Kidney tubule cell (primary cell): Measurements from ENCODE around the gene LUC7L3.
"Not testable (repeated sequence)": the region's sequence is repeated elsewhere in the genome, so short reads cannot be mapped to it uniquely, and the experiment has no call there.

ENCODE experiments used
- DNase-seq: peaks from one replicate; pipeline ENCODE4 v3.0.0-alpha.2; 2018; ENCODE audit warnings: low spot score

LUC7L3 gene

DNA sequence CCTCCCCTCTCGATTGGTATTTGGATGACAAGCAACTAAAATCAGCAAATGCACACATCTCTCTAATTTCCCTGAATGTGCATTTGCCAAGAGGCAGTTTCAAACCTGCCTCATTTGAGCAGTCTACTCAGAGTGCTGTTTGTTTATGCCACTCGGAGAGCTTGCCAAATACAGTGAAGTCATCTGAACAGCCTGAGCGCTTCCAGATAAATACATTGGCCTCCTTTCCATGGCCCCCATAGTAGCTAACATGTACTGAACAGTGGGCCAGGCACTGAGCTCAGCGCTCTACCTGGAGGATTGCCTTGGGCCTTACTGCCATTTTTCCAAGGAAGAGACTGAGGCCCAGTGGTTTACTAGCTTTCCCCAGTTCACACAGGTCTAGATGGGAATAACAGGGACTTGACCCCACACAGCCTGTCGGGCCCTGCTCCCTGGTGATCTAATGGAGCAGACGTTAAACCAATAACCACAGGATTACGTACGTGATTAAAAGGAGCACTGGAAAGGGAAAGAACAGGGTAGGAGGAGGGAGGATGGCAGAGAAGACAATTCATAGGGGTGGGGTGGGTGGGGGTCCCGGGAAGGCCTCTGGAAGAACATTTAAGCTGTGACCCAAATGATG, 66.7 kb downstream of the LUC7L3 start:
- no peak for DNase-seq

DNA sequence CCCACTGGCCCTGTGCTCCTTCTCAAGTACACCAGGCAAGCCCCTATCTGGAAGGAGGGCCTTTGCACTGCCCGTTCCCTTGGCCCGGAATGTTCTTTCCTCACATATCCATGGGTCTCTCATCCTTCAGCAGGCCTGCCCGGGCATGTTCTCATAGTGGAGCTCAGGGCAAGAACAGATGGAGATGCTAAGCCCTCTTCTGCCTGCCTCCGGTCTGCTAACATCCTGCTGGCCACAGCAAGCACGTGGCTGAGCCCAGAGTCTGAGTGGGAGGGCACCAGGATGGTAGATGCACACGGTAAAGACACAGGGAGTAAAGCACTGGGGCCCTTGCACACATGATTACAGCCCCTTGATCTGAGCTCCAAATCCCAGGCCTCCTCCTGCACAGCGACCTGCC, 67.7 kb downstream of the LUC7L3 start:
- no peak for DNase-seq

DNA sequence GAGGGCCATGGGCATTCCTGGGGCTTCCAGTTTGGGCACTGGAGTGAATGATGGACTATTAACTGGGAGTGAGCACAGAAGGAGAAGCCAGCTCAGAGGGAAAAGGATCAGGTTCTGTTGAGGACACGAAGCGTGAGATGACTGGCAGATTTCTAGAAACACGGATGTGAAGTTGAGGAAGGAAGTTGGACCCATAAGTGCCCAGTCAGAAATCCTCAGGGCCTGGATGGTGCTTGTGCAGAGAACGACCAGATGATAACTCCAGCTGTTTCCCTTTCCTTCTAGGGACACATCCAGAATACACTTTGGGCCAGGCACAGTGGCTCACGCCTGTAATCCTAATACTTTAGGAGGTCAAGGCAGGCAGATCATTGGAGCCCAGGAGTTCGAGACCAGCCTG, 71.2 kb downstream of the LUC7L3 start:
- DNase-seq, result no peak

DNA sequence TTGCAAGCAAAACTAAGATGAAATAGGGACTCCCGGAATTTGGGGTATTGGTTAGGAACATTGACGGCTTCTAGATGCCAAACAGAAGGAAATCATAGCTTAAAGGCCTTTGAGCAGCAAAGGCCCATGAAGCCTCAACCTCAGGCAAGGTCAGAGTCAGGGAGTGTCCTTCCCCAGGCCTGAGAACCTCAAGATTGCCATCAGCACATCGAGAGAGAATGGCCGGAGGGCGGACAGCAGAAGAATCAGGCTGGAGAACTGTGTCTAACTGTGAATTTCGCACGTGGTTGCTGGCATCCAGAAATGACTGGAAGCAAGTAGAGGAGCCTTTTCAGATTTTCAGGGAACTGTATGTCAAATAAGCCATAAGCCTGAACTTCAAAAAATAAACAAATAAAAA, 72.7 kb downstream of the LUC7L3 start:
- DNase-seq, result no peak

DNA sequence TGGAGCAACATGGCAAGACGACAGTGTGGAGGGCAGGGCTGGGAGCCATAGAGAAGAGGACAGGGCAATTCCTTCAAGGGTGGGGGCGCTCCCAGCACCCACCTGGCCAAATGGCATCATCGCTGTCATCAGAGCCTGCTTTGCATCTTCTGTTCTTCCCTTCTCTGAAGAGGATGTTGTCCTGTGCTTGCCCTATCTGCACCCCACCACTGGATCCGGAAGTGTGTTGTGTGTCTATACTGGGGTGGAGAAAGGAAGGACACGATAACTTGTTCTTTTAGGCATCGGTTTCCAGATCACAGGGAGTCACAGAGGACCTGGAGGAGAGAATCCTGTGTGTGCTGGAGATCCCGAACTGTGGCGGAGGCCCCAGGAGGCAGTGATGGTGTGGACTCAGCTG, 73.6 kb downstream of the LUC7L3 start:
- DNase-seq, result no peak

DNA sequence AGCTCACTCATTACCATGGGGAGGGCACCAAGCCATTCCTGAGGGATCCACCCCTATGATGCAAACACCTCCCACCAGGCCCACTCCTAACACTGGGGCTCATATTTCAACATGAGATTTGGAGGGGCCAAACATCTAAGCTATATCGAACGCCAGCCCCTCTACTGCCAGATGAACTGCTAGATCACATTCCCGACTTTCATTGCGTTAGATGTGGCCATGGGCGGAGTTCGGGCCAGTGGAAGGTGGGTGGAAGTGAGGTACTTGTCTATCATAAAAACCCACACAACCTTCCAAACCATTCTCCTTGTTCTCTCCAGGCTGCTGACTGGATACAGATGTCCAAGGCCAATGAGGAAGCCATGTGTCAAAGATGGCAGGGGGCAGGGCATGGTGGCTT, 75.0 kb downstream of the LUC7L3 start:
- DNase-seq, result no peak

DNA sequence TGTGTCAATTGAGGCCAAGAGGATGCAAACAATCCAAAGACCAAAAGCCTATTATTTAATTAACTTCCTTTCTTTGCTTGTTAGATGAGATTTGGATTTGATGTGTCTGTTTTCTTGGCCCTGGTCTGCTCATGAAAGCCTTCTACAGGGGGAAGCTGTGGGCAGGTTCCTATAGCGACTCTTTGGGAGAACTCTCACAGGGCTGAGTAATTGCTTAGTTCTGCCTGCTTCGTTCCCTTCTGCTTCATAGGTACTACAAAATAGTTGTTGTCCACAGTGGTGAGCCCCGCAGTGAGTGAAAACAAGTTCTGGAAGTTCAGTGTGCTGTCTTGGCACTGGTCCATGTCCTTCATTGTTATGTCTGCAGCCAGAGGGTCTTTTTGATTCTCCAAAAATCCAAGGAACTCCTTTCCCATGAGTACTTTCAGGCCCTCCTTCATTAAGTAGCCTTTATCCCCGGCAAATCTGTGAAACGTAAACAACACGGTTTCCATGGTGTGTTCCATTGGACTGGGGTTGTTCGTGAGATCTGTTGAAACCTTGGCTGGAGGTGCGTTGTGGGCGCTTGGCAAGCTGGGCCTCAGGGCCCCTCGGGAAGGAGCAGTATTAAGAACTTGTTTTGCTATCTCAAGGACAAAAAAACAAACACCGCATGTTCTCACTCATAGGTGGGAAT, 77.9 kb downstream of the LUC7L3 start:
- no peak for DNase-seq

DNA sequence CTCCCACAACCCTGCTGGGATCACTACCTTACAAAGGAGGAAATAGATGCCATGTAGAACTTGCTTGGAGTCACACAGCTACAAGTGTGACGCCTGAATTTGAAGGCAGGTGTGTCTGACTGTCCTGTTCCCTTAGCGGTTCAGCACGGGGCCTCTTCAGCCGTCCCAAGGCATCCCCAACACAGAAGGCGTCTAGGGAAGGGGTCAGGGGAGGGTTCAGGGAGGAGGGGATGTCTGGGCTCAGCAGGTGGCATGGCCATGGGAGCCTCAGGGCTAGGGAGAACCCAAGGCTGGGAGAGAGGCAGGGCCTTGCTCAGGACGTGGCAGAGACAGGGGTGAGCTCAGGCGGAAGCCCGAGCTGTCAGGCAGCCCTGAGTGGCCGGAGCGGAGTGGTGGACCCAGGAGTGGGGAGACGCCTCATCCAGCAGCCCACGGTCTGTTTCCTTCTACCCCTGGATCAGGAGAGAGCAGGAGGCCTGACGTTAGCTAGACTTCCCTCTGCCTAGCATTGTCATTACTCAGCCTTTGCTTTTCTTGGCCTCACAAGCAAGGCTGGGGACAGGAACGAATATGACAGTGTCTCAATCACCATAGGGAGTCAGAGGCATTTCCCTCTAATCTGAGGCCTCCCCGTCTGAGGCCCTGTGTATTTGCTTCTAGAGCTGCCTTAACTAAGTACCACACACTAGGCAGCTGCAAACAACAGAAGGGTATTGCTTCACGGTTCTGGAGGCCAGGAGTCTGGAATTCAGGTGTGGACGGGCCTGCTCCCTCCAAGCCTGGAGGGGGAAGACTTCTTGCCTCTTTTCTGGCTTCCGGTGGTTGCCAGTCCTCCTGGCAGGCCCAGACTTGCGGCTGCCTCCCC, 79.3 kb downstream of the LUC7L3 start:
- DNase-seq, result no peak

DNA sequence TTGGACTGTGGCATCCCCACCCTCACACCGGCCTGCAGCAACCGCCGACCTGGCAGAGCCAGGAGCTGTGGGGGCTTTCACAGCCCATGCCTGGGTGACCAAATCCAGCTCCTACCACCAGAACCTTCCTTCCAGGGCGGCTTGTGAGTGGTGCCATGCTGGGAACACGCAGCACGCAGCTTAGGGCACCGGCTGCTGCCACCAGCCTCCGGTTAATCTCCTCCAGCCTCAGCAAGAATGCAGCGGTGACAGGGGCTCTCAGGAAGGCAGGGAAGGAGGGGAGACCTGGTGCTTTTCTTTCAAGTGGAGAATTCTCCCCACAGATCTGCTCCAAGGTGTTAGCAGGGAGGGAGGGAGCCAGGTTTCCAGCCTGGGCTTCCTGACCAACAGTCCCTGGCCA, 80.2 kb downstream of the LUC7L3 start:
- DNase-seq, result no peak

DNA sequence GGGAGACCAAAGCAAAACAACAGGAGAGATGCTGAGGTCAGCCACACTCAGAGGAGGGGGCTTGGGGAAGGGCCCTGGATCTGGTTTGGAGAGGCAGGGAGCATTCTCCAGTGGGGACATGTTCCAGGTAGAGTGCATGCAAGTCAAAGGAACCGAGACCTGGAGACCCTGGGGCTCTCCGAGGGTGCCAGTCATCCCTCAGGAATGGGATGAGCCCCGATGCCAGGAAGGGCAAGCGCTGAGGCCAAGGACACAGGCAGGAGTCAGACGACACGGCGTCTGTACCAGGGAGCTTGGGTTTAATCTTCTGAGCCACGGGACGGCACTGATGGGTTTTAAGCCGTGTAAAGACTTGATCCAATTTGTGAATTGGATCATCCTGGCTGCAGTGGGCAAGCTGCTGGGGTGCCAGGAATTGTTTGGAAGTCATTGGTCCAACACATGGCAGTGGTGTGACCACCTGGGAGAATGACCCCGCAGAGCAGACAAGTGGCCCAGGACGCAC, 80.8 kb downstream of the LUC7L3 start:
- DNase-seq, result no peak

DNA sequence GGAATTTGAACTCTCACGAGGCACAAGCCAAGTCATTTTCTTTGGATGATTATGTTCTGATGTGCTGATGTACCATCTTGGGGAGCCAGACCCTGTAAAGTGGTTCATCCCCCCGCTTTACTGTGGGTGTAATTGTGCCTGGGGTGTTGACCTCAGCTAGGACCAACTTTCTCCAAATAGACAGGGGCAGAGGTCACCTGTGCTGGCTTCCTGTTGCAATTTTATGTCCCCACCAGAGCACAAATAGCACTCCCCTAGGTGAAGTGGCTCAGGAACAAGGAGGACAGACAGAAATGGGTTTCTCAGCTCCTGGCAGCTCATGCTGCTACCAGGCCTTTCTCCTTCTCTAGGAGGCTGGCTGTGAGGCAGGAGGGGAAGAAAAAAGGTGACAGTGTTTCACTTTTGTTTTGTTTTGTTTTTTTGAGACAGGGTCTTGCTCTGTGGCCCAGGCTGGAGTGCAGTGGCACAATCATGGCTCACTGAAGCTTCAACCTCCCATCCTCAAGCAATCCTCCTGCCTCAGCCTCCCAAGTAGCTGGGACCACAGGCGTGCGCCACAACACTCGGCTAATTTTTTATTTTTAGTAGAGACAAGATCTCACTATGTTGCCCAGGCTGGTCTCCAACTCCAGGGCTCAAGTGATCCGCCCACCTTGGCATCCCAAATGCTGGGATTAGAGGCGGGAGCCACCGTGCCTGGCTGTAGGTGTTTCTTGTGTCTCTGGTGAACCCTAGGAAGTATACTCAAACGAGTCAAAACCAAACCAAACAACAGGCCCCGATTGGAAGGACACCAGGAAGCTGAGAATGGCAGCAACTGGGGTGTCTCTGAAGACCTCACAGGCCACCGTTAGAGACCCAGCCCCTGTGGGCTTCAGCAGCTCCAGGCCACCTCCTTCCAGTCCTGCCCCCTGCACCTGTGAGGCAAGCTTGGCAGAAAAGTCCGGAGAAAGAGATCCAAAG, 83.5 kb downstream of the LUC7L3 start:
- DNase-seq, result no peak

DNA sequence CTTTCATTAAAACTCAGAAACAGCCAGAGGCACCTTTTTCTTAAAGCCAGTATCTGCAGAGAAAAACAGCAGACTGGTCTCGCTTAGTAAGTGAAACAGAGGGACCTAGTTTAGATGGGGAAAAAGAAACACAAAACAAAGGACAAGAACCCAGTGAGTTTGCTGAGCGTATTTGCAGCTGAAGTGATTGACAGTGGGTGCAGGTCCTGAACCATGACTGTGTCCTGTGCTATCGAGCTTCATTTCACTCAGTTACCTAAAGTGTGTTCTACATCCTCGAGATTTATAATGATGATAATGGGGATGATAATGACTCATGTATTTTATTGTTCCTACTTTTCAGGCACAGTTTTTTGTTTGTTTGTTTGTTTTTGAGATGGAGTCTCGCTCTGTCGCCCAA, 84.3 kb downstream of the LUC7L3 start:
- no peak for DNase-seq

DNA sequence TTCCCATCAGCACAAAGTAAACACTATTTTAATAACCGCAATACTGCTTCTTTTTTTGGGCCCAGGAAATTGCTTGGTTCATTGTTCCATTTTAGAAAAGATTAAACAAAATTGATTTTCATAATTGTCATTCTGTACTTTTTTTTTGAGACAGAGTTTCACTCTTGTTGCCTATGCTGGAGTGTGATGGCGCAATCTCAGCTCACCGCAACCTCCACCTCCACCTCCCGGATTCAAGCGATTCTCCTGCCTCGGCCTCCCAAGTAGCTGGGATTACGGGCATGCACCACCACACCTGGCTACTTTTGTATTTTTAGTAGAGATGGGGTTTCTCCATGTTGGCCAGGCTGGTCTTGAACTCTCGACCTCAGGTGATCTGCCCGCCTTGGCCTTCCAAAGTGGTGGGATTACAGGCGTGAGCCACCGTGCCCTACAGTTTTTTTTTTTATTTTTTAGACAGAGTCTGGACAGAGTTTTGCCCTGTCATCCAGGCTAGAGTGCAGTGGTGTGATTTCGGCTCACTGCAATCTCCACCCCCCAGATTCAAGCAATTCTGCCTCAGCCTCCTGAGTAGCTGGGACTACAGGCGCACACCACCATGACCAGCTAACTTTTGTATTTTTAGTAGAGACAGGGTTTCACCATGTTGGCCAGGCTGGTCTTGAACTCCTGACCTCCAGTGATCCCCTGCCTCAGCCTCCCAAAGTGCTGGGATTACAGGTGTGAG, 85.5 kb downstream of the LUC7L3 start:
- DNase-seq, result not testable (repeated sequence)

DNA sequence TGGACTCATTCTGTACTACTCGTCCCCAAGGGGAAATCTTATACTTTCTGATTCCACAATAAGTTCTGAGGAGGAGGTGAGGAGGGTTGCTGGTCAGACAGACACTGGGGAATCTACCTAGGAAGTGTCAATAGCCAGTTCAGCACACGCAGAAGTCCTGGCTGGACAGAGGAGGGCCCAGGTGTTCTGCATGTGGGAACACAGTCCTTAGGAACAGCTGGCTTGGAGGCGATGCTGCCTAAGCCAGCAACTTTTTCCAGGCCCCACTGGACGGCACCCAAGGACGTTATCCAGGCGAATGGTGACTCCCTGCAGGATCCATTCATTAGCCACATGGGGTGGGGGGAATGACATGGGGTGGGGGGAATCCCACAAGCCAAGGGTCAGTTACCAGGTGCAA, 86.1 kb downstream of the LUC7L3 start:
- no peak for DNase-seq
